GM19043 (cell line): ENCODE results near the gene CACNA1F.

Experiments used
- ATAC-seq: cut with Tn5 transposase; IDR thresholded peaks from one replicate; pipeline ENCODE4 v1.9.1; 2021; ENCODE audit warnings: low read depth; ENCODE audit not compliant: unreplicated experiment

Gene CACNA1F

GRCh38 chrX:49157194-49157593 is 75.9 kb downstream of the CACNA1F start:
- no peak for ATAC-seq

DNA sequence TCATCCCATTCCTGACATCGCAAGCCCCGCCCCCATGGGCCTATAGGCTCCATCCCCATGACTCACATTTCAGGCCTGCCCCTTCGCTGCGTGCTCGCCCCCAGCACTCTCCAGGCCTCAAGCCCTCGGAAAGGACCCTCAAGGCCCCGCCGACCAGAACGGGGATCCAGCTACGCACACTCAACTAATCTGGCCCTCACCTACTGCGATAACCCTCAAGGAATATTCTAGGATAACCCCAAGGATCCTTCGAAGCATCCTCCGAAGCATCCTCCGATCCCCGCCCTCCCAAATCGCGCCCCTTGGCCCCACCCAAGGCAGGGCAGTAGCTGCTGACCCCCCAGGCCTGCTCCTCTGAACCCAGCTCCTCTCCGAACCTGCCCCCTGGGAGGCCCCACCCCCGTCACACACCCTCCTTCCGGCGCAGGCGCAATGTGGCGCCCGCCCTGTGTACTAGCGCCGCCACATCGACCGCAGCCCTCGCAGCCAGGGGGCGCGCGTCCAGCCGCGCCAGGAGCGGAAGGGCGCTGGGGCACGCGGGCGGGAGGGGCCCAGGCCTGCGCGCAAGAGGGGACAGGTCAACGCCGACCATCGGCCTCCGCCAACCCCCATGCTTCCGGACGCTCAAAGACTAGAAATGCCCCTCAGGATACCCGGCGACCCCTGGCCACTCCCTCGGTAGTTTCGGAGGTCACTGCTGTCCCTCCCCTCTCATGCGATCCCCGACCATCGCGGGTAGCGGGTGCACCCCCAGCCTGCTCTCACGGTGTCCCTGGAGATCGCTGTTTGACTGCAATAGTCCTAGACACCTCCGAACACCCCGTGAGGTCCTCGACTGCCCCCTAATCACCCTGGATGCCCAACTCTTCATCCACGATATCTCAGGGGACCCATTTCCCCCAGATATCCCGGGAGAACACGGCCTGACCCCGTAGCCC is 77.0 kb downstream of the CACNA1F start:
- peak; percentile 83 for ATAC-seq

DNA sequence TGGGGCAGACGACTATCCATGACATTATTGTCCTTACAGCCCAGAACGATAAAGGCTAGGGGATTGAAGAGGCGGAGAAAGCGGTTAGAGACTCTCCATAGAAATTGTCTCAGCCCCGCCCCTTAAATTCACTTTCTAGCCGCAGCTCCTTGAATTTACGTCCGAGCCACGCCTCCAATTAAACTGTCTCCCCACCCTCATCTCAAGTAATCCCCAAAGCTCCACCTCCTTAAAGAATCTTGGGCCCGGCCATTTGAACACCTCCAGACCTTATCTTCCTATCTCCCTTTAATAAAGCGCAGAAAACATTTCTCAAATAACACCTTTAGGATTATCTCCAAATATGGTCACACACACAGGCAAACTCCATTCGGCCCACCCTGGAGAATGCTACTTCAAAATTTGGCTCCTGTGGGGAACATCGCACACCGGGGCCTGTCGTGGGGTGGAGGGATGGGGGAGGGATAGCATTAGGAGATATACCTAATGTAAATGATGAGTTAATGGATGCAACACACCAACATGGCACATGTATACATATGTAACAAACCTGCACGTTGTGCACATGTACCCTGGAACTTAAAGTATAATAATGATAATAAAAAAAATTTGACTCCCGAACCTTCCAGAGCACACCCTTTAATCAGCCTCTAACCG is 77.8 kb downstream of the CACNA1F start:
- no peak for ATAC-seq
